T-helper 2 cell treated with Interferon-gamma antibody and Interleukin-4, amounts not matched to agents 100 ng/mL and 5 ng/mL, for 36 hours (primary cell): Measurements from ENCODE around the gene MARVELD3. TPM values are rescaled to one million over a fixed set of nuclear protein-coding genes. Genes with fewer than 3 reads are reported as not detected.
"Not testable (repeated sequence)": the region's sequence is repeated elsewhere in the genome, so short reads cannot be mapped to it uniquely, and the experiment has no call there.

Experiments used
- intact Hi-C: fragments of 100-400 bp; cut with micrococcal nuclease; formaldehyde crosslinking; loops from one replicate; pipeline ENCODE4 v1.15.1; 2023
- total RNA-seq: library from RNA; stranded (reverse); gene quantifications from 2 replicates; pipeline ENCODE4 v1.2.3, GENCODE V29; 2022

Gene MARVELD3
- total RNA-seq, 1 donor from 2014 or later: not detected

DNA sequence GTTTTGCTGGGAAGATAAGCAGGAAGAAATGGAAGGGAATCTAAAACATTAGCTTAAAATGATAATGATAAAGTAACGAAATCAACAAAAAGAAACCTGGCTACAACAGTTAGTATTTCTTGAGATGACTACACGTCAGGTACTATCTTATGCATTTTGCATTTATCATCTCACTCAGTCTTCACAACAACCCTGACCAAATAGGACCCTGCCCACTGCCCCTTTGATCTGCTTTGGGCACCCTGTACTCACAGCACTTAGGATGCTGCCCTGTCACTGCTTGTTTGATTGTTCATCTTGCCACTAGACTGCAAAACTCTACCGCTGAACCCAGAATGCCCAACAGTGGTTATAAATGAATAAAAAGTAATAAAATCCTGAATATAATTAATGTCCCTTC lies 45.2 kb downstream of the MARVELD3 start:
- intact Hi-C loops: no loop called here

- intact Hi-C loops: no loop called here
Observed at GRCh38 chr16:71672125-71672524, 46.1 kb downstream of the MARVELD3 start.

DNA sequence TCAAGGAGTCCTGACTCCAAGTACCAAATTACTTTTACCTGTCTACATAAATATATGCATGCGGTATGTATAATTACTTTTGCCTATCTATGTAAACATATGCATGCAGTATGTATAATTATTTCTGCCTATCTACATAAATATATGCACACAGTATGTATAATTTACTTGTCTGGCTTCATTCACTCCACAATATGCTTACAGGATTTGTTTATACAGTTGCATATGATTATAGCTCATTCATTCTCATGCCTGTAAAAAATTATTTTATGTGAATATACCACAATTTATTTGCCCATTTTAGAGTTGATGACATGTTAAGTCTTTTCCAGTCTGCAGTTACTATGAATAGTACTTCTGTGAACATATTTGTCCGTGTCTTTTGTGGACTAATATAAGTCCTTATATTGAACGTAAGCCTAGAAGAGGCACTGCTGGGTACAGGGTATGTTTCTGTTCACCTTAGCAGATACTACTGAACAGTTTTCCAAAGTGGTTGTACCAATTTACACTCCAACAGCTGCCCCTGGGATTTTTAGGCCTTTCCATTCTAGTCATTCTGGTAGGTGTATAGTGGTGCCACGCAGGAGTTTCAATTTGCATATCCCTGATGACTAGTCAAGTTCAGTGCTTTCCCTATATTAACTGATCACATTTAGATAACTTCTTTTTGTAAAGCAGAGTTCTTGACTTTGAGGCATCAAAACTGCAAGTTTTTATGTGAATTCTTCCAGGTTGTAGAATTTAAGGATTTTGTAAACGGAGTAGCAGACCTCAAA lies 47.0 kb downstream of the MARVELD3 start:
- intact Hi-C loops: no loop called here

DNA sequence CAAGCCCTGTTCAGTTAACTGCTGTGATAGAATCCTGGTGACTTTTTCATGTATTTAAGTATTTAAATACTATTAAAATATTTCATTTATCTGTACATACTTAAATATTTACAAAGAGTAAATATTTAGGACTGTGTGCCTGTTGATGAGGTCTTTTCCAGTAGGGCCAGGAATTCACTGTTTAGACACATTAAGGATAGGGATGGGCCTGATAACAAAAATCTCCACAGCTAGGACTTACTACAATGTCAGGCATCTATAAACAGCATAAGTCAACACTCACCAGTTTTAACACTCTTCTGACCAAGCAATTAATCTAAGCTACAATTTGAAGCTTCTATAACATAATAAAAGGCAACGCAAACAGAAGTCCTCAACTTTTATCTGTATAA lies 47.6 kb downstream of the MARVELD3 start:
- intact Hi-C loops: no loop called here

DNA sequence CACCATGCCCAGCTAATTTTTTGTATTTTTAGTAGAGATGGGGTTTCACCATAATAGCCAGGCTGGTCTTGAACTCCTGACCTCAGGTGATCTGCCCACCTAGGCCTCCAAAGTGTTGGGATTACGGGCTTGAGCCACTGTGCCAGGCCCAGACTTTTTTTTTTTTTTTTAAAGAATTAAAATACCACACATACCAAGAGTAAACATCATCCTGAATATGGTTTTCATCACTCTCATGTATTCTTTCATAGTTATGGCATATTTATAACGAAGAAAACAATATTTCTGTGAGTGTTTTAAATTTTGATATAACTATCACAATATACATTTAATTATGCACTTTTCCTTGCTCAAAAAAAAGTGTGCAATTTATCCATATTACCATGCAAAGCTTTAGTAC lies 48.2 kb downstream of the MARVELD3 start:
- intact Hi-C loops: no loop called here

DNA sequence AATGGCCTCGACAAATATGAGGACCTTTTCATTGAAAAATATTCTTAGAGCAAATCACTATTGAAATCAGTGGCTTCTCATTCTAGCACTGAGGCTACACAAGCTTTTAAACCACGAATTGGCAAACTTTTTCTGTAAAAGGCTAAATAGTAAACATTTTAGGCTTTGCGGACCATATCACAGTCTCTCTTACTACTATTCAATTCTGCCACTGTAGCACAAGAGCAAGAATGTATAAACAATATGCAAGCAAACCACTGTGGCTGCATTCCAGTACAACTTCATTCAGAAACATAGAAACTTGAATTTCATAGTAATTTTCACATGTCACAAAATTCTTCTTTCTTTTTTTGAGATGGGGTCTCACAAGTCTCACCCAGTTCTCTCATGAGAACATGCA lies 49.4 kb downstream of the MARVELD3 start:
- intact Hi-C loops: no loop called here

- intact Hi-C loops: no loop called here
Observed at GRCh38 chr16:71676236-71676635, 50.3 kb downstream of the MARVELD3 start.

- intact Hi-C loops: no loop called here
Observed at GRCh38 chr16:71681360-71681759, 55.4 kb downstream of the MARVELD3 start.

- intact Hi-C loops: not testable (repeated sequence)
Observed at GRCh38 chr16:71684280-71684679, 58.3 kb downstream of the MARVELD3 start.

Other genes starting within 250 kb of the MARVELD3 start
- not detected in 2 replicates for gene TLE7, start 184.1 kb upstream of the MARVELD3 start, total RNA-seq
- gene ZNF23, start 163.9 kb upstream of the MARVELD3 start, total RNA-seq: 4.9 and 5.6 TPM in 2 replicates
- gene ZNF19, start 136.9 kb upstream of the MARVELD3 start, total RNA-seq: 1.8 and 2.8 TPM in 2 replicates
- not detected in 2 replicates for gene CHST4, start 99.8 kb upstream of the MARVELD3 start, total RNA-seq
- gene TAT, start 49.1 kb upstream of the MARVELD3 start, total RNA-seq: not detected in 2 replicates
- 6.6 and 7.2 TPM in 2 replicates for gene PHLPP2, start 98.5 kb downstream of the MARVELD3 start, total RNA-seq
- gene AP1G1, start 182.7 kb downstream of the MARVELD3 start, total RNA-seq: 93.2 and 104 TPM in 2 replicates
- gene ATXN1L, start 219.8 kb downstream of the MARVELD3 start, total RNA-seq: 20.7 and 21.8 TPM in 2 replicates